Fibroblast of peridontal ligament (primary cell): ENCODE measurements around the gene GPHN.
"Not testable (repeated sequence)": the region's sequence is repeated elsewhere in the genome, so short reads cannot be mapped to it uniquely, and the experiment has no call there.

Experiments
- DNase-seq: peaks from one replicate; pipeline ENCODE4 v3.0.0-alpha.2; 2010; ENCODE audit errors: extremely low read depth

The GPHN gene

GRCh38 chr14:67045440-67045839 lies 537.5 kb downstream of the GPHN start:
- DNase-seq: no peak

- DNase-seq: no peak
Observed at GRCh38 chr14:67050896-67051295, 542.9 kb downstream of the GPHN start.

GRCh38 chr14:67056684-67057083 lies 548.7 kb downstream of the GPHN start:
- DNase-seq: no peak

GRCh38 chr14:67059596-67059995 lies 551.6 kb downstream of the GPHN start:
- no peak for DNase-seq

- no peak for DNase-seq
Observed at GRCh38 chr14:67060546-67060945, 552.6 kb downstream of the GPHN start.

- not testable (repeated sequence) for DNase-seq
Observed at GRCh38 chr14:67067070-67067814, 559.3 kb downstream of the GPHN start.

- DNase-seq: peak; percentile 10
Observed at GRCh38 chr14:67068251-67068650, 560.3 kb downstream of the GPHN start.

GRCh38 chr14:67071506-67071905 lies 563.6 kb downstream of the GPHN start:
- no peak for DNase-seq

- peak; percentile 16 for DNase-seq
Observed at GRCh38 chr14:67077921-67078320, 570.0 kb downstream of the GPHN start.

GRCh38 chr14:67079846-67080245 lies 571.9 kb downstream of the GPHN start:
- DNase-seq: no peak

GRCh38 chr14:67108230-67108629 lies 600.3 kb downstream of the GPHN start:
- DNase-seq: no peak

- DNase-seq: no peak
Observed at GRCh38 chr14:67111022-67111421, 603.1 kb downstream of the GPHN start.

GRCh38 chr14:67112344-67112743 lies 604.4 kb downstream of the GPHN start:
- DNase-seq: no peak

- no peak for DNase-seq
Observed at GRCh38 chr14:67127174-67127573, 619.2 kb downstream of the GPHN start.

GRCh38 chr14:67129768-67130167 lies 621.8 kb downstream of the GPHN start:
- no peak for DNase-seq

GRCh38 chr14:67131691-67132090 lies 623.7 kb downstream of the GPHN start:
- no peak for DNase-seq

- DNase-seq: no peak
Observed at GRCh38 chr14:67133144-67133543, 625.2 kb downstream of the GPHN start.

- no peak for DNase-seq
Observed at GRCh38 chr14:67133595-67134441, 625.9 kb downstream of the GPHN start.

- DNase-seq: peak; percentile 42
Observed at GRCh38 chr14:67137744-67138371, 629.9 kb downstream of the GPHN start.

GRCh38 chr14:67140556-67140955 lies 632.6 kb downstream of the GPHN start:
- DNase-seq: no peak

- no peak for DNase-seq
Observed at GRCh38 chr14:67141146-67141900, 633.4 kb downstream of the GPHN start.
